ENCODE results near the gene ZNF8.
"Not testable (repeated sequence)": the region's sequence is repeated elsewhere in the genome, so short reads cannot be mapped to it uniquely, and the experiment has no call there.

The ZNF8 gene

DNA sequence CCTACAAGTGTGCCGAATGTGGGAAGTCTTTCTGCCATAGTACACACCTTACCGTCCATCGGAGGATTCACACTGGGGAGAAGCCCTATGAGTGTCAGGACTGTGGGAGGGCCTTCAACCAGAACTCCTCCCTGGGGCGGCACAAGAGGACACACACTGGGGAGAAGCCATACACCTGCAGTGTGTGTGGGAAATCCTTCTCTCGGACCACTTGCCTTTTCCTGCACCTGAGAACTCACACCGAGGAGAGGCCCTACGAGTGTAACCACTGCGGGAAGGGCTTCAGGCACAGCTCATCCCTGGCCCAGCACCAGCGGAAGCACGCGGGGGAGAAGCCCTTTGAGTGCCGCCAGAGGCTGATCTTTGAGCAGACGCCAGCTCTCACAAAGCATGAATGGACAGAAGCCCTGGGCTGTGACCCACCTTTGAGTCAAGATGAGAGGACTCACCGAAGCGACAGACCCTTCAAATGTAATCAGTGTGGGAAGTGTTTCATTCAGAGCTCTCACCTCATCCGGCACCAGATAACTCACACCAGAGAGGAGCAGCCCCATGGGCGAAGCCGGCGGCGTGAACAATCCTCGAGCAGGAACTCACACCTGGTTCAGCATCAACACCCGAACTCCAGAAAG is 16.1 kb downstream of the ZNF8 start:
- no peak for DNase-seq (ENCODE audit: low read depth, low spot score)
- H3K36me3 ChIP-seq (ENCODE audit: control insufficient read depth, insufficient read depth, low read length): peaks cover 37% of the 10 kb centered on the region
- H3K4me1 ChIP-seq (ENCODE audit: control insufficient read depth, insufficient read depth, low read length): no peaks in the 10 kb centered on the region
- WGBS (ENCODE audit: insufficient coverage, insufficient read length): no CpG with 5 or more reads among the region's 22 CpGs
- H3K27me3 ChIP-seq (ENCODE audit: control insufficient read depth, insufficient read depth, low read length): no peaks in the 10 kb centered on the region
- no peak overlapping the region for H3K27ac ChIP-seq (ENCODE audit: low read length)
- H3K4me3 ChIP-seq (ENCODE audit: low read length): no peak overlapping the region
- no peaks in the 10 kb centered on the region for H3K9me3 ChIP-seq (ENCODE audit: control insufficient read depth, insufficient read depth, low read length)

DNA sequence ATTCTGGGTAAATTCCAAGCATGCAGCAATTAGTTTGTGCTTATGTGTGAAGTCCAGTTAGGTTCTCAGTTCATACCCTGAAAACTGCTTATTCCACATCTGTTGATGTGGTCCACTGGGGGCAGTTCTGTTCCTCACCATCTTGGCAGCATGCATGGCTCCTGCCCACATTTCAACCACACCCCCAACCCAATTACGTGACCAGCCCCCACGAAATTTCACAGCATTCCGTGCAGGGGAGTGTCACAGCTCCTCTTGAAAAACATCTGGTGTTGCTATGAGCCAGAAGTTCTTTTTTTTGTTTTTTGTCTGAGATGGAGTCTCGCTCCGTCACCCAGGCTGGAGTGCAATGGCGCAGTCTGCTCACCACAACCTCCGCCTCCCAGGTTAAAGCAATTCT is 17.3 kb downstream of the ZNF8 start:
- Histone ChIP-seq H3K27ac (ENCODE audit: low read length) (no peak overlapping the region), H3K27me3 (ENCODE audit: control insufficient read depth, insufficient read depth, low read length) (no peaks in the 10 kb centered on the region), H3K4me3 (ENCODE audit: low read length) (no peak overlapping the region), H3K4me1 (ENCODE audit: control insufficient read depth, insufficient read depth, low read length) (no peaks in the 10 kb centered on the region), H3K36me3 (ENCODE audit: control insufficient read depth, insufficient read depth, low read length) (peaks cover 31% of the 10 kb centered on the region), H3K9me3 (ENCODE audit: control insufficient read depth, insufficient read depth, low read length) (no peaks in the 10 kb centered on the region)
- DNase-seq (ENCODE audit: low read depth, low spot score): no peak
- WGBS (ENCODE audit: insufficient coverage, insufficient read length): no CpG with 5 or more reads among the region's 7 CpGs

DNA sequence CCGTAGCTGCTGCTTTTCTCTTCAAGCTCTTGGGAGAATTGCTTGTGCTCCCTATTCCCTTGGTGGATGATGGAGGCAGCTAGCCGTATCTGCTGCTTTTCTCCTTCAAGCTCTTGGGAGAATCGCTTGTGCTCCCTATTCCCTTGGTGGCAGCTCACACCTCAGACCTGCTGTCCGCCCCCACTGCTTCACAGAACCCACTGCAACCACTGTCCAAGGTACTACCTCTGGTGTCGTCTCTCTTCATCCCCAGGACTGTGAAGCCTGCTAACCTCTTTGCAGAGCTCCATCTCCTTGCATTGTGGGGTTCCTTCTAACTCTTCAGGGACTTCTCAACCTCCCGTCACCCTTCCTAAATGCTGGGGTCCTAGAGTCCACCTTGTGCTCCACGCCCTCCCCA is 21.9 kb downstream of the ZNF8 start:
- Histone ChIP-seq H3K4me3 (ENCODE audit: low read length) (no peak overlapping the region), H3K9me3 (ENCODE audit: control insufficient read depth, insufficient read depth, low read length) (no peaks in the 10 kb centered on the region), H3K27ac (ENCODE audit: low read length) (no peak overlapping the region), H3K4me1 (ENCODE audit: control insufficient read depth, insufficient read depth, low read length) (no peaks in the 10 kb centered on the region), H3K36me3 (ENCODE audit: control insufficient read depth, insufficient read depth, low read length) (peaks cover 10% of the 10 kb centered on the region; the same call in 1 of the 2 replicates), H3K27me3 (ENCODE audit: control insufficient read depth, insufficient read depth, low read length) (no peaks in the 10 kb centered on the region)
- WGBS (ENCODE audit: insufficient coverage, insufficient read length): no CpG with 5 or more reads among the region's 7 CpGs
- no peak for DNase-seq (ENCODE audit: low read depth, low spot score)

DNA sequence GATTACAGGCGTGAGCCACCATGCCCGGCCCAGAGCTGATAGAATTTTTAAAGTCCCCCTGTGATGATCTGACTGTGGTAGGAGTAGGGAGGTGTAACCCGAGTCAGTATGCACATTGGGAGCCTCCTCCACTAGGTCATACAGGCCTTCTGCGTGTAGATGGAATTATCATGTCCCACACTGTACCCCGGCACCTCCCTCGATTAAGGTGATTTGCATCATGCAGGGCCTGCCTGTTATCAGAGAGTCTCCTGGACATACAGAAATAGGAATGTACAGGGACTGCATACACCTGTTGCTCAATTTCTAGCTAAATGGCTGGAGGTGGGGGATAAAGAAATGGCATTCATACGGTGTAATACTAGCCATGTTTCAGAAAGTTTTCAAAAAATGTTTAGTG is 25.5 kb downstream of the ZNF8 start:
- H3K27me3 ChIP-seq (ENCODE audit: control insufficient read depth, insufficient read depth, low read length): no peaks in the 10 kb centered on the region
- no peak overlapping the region for H3K27ac ChIP-seq (ENCODE audit: low read length)
- no peaks in the 10 kb centered on the region for H3K4me1 ChIP-seq (ENCODE audit: control insufficient read depth, insufficient read depth, low read length)
- H3K36me3 ChIP-seq (ENCODE audit: control insufficient read depth, insufficient read depth, low read length): peaks cover 5% of the 10 kb centered on the region; the same call in 1 of the 2 replicates
- DNase-seq (ENCODE audit: low read depth, low spot score): no peak
- no peaks in the 10 kb centered on the region for H3K9me3 ChIP-seq (ENCODE audit: control insufficient read depth, insufficient read depth, low read length)
- WGBS (ENCODE audit: insufficient coverage, insufficient read length): no CpG with 5 or more reads among the region's 7 CpGs
- H3K4me3 ChIP-seq (ENCODE audit: low read length): no peak overlapping the region

DNA sequence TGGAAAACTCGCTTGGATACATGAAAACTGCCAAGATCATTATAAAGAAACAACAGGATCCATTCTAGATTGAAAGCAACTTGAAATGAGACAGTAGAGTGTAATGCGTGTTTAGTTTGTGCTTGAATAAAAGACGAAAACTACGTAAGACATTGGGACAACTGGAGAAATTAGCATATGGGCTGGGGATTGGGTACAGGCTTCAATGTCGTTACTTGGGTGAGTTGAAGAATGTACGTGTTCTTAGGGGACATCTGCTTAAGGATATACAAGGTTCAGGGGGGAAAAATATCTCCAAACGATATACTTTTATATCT is 26.0 kb downstream of the ZNF8 start:
- H3K36me3 ChIP-seq (ENCODE audit: control insufficient read depth, insufficient read depth, low read length): peaks cover 5% of the 10 kb centered on the region; the same call in 1 of the 2 replicates
- DNase-seq (ENCODE audit: low read depth, low spot score): no peak
- H3K4me1 ChIP-seq (ENCODE audit: control insufficient read depth, insufficient read depth, low read length): no peaks in the 10 kb centered on the region
- no peaks in the 10 kb centered on the region for H3K27me3 ChIP-seq (ENCODE audit: control insufficient read depth, insufficient read depth, low read length)
- no peak overlapping the region for H3K27ac ChIP-seq (ENCODE audit: low read length)
- no peaks in the 10 kb centered on the region for H3K9me3 ChIP-seq (ENCODE audit: control insufficient read depth, insufficient read depth, low read length)
- no CpG with 5 or more reads among the region's 7 CpGs for WGBS (ENCODE audit: insufficient coverage, insufficient read length)
- peak overlapping the region; percentile 79; the same call in 1 of the 2 replicates for H3K4me3 ChIP-seq (ENCODE audit: low read length)

DNA sequence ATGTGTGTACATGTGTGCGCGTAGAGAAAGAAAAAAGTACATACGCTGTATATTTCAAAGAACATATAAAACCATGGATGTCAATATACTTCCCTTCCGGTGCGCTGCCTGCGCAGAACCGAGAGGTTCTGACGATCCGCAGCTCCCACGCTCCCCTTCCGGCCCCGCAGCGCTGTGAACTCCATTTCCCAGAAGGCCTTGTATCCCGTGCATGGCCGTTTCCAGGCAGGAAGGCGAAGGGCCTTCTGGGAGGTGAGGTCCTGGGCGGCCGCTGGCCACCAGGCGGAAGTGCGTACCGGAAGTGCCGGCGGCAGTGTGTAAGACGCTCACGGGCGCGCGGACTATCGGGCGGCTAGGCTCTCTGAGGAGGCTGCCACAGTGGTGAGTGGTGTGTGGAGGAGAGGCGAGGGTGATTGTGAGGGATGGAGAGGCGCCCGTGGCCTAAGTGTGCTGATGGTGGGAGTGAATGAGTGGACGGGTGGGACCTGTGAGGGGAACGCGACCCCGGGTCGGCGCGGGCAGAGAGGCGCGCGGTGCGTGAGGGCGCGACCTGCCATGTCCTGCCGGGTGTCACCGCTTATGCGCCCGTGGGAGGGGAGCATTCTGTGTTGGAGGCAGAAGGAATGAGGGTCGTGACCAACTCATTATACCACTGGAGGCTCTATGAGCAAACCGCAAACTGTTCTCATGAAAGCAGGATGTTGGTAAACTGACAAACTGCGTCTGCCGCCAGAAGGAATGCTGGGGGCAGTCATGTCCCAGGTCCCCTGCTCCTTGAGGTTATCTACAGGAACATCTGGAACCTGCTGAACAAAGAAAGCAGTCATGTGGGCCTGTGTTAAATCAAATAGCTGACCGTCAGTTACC is 26.5 kb downstream of the ZNF8 start, which contains the start of gene ERVK3-1:
TSS of gene ERVK3-1 (plus strand) at position 313 of the 867 bp plus-strand sequence. CDS start 6,792 bp downstream, outside the sequence.
- H3K27me3 ChIP-seq (ENCODE audit: control insufficient read depth, insufficient read depth, low read length): no peaks in the 10 kb centered on the region
- H3K9me3 ChIP-seq (ENCODE audit: control insufficient read depth, insufficient read depth, low read length): no peaks in the 10 kb centered on the region
- no peaks in the 10 kb centered on the region for H3K4me1 ChIP-seq (ENCODE audit: control insufficient read depth, insufficient read depth, low read length)
- H3K36me3 ChIP-seq (ENCODE audit: control insufficient read depth, insufficient read depth, low read length): peaks cover 5% of the 10 kb centered on the region; the same call in 1 of the 2 replicates
- peak within 1 kb of the TSS; percentile 79 for H3K4me3 ChIP-seq (ENCODE audit: low read length)
- no peak within 1 kb of the TSS for H3K27ac ChIP-seq (ENCODE audit: low read length)
- peak; percentile 91 for DNase-seq (ENCODE audit: low read depth, low spot score)
- no CpG with 5 or more reads among the region's 55 CpGs for WGBS (ENCODE audit: insufficient coverage, insufficient read length)

DNA sequence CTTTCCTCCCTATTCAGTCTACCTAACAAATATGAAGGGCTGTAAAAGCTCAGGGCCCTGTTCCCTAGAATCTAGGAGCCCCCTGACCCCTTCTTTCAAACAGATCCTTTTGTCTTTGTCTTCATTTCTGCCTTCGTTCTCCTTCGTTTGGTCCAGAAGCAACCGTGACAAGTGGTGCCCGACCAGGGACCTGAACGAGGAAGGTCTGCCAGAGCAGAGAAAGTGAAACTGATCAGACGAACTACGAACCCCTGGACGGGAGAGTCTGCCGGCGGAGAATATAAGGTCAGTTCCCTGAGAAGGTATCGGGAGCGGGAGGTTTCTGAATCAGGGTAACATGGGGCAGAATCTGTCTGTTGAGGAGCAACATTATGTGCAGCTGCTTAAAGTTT is 27.2 kb downstream of the ZNF8 start:
- peak overlapping the region; percentile 79; the same call in 1 of the 2 replicates for H3K4me3 ChIP-seq (ENCODE audit: low read length)
- no CpG with 5 or more reads among the region's 12 CpGs for WGBS (ENCODE audit: insufficient coverage, insufficient read length)
- no peak for DNase-seq (ENCODE audit: low read depth, low spot score)
- H3K27ac ChIP-seq (ENCODE audit: low read length): no peak overlapping the region
- H3K36me3 ChIP-seq (ENCODE audit: control insufficient read depth, insufficient read depth, low read length): peaks cover 5% of the 10 kb centered on the region; the same call in 1 of the 2 replicates
- no peaks in the 10 kb centered on the region for H3K27me3 ChIP-seq (ENCODE audit: control insufficient read depth, insufficient read depth, low read length)
- H3K9me3 ChIP-seq (ENCODE audit: control insufficient read depth, insufficient read depth, low read length): no peaks in the 10 kb centered on the region
- no peaks in the 10 kb centered on the region for H3K4me1 ChIP-seq (ENCODE audit: control insufficient read depth, insufficient read depth, low read length)

DNA sequence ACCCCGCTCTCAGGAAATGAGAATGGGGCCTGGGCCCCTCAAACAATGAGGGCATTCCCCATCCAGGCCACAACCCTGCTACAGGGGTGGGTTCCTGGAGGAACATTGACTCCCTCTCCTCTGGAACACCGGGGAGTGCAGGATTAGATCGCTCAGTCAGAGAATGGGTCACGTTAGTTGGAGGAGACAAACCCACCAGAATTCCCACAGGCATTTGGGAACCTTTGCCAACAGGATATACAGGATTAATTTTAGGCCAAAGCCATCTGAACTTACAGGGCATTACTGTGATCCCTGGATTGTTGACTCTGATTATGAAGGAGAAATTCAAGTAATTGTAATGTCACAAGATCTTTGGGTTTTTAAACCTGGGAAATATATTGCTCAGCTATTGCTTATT is 29.0 kb downstream of the ZNF8 start:
- H3K9me3 ChIP-seq (ENCODE audit: control insufficient read depth, insufficient read depth, low read length): no peaks in the 10 kb centered on the region
- DNase-seq (ENCODE audit: low read depth, low spot score): no peak
- no peak overlapping the region for H3K4me3 ChIP-seq (ENCODE audit: low read length)
- H3K27me3 ChIP-seq (ENCODE audit: control insufficient read depth, insufficient read depth, low read length): no peaks in the 10 kb centered on the region; the same call in 1 of the 2 replicates
- no CpG with 5 or more reads among the region's 4 CpGs for WGBS (ENCODE audit: insufficient coverage, insufficient read length)
- H3K27ac ChIP-seq (ENCODE audit: low read length): no peak overlapping the region
- peaks cover 6% of the 10 kb centered on the region for H3K36me3 ChIP-seq (ENCODE audit: control insufficient read depth, insufficient read depth, low read length)
- H3K4me1 ChIP-seq (ENCODE audit: control insufficient read depth, insufficient read depth, low read length): no peaks in the 10 kb centered on the region

DNA sequence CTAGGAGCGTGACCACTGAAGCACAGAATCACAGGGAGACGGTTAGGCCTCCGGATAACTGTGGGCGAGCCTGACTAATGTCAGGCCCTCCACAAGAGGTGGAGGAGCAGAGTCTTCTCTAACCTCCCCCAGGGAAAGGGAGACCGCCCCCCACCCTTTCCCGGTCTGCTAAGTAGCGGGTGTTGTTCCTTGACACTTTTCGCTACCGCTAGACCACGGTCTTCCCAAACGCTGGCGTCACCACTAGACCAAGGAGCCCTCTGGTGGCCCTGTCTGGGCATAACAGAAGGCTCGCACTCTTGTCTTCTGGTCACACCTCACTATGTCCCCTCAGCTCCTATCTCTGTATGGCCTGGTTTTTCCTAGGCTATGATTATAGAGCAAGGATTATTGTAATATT is 31.9 kb downstream of the ZNF8 start:
- H3K4me3 ChIP-seq (ENCODE audit: low read length); H3K27ac ChIP-seq (ENCODE audit: low read length); H3K36me3 ChIP-seq (ENCODE audit: control insufficient read depth, insufficient read depth, low read length); DNase-seq (ENCODE audit: low read depth, low spot score); H3K4me1 ChIP-seq (ENCODE audit: control insufficient read depth, insufficient read depth, low read length); H3K27me3 ChIP-seq (ENCODE audit: control insufficient read depth, insufficient read depth, low read length); H3K9me3 ChIP-seq (ENCODE audit: control insufficient read depth, insufficient read depth, low read length): not testable (repeated sequence)
- no CpG with 5 or more reads among the region's 13 CpGs for WGBS (ENCODE audit: insufficient coverage, insufficient read length)

DNA sequence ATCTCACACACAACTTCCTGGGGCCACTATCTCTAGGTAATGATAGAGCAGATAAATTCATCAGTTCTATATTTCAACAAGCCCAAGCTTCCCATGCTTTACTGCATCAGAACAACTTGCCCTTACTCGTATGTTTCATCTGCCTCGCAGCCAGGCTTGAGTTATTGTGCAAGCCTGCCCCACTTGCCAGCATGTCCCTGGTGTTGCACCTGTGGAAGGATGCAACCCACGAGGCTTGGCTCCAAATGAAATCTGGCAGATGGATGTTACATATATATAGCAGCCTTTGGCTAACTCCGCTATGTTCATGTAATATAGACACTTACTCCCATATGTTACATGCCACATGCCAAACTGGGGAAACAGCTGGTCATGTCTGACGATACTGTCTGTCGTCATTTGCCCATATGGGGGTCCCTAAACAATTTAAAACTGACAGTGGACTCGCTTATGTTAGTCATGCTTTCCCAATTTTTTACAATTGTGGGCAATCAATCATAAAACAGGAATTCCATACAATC is 32.6 kb downstream of the ZNF8 start:
- no peak for DNase-seq (ENCODE audit: low read depth, low spot score)
- Histone ChIP-seq H3K27me3 (ENCODE audit: control insufficient read depth, insufficient read depth, low read length) (no peaks in the 10 kb centered on the region; the same call in 1 of the 2 replicates), H3K9me3 (ENCODE audit: control insufficient read depth, insufficient read depth, low read length) (no peaks in the 10 kb centered on the region), H3K36me3 (ENCODE audit: control insufficient read depth, insufficient read depth, low read length) (peaks cover 6% of the 10 kb centered on the region), H3K4me1 (ENCODE audit: control insufficient read depth, insufficient read depth, low read length) (no peaks in the 10 kb centered on the region), H3K4me3 (ENCODE audit: low read length) (no peak overlapping the region), H3K27ac (ENCODE audit: low read length) (no peak overlapping the region)
- no CpG with 5 or more reads among the region's 7 CpGs for WGBS (ENCODE audit: insufficient coverage, insufficient read length)

Data from iPS DF 6.9 (cell line).